Lung (tissue), 12 donors: Measurements from ENCODE around the gene FUT1. TPM values are rescaled to one million over a fixed set of nuclear protein-coding genes. Genes with fewer than 3 reads are reported as not detected.
A peak's percentile ranks its signal among the peaks of the same experiment; 100 is the strongest.

Source experiments
- ATAC-seq: fragments of 200-7000 bp; cut with Tn5 transposase; one replicate; pipeline ENCODE4 v1.9.1; 2020; ENCODE audit warnings: moderate number of reproducible peaks; ENCODE audit not compliant: insufficient read depth, low FRiP score
- DNase-seq, 3 donors: peaks; one replicate each; pipeline ENCODE4 v3.0.0-alpha.2; 2013 to 2017
- H3K27ac ChIP-seq, 2 donors: one replicate each; pipeline ENCODE4 v1.5.1; 2013; ENCODE audit warnings: mild to moderate bottlenecking in 2 of 2, moderate library complexity in 2 of 2, control low read depth in 1 of 2, inconsistent platforms in 1 of 2, low read depth in 1 of 2, low read length in 1 of 2
- H3K27me3 ChIP-seq, 3 donors: one replicate each; pipeline ENCODE4 v1.5.1; 2013; ENCODE audit warnings: low read length in 2 of 3; ENCODE audit not compliant: control insufficient read depth in 3 of 3, insufficient read depth in 3 of 3
- H3K36me3 ChIP-seq, 4 donors: one replicate each; pipeline ENCODE4 v1.5.1; 2013; ENCODE audit warnings: low read length in 4 of 4, mild to moderate bottlenecking in 1 of 4, moderate library complexity in 1 of 4; ENCODE audit not compliant: control insufficient read depth in 4 of 4, insufficient read depth in 4 of 4
- H3K4me1 ChIP-seq, 5 donors: one replicate each; pipeline ENCODE4 v1.5.1; 2013; ENCODE audit warnings: low read length in 5 of 5, mild to moderate bottlenecking in 2 of 5, moderate library complexity in 1 of 5; ENCODE audit not compliant: control insufficient read depth in 5 of 5, insufficient read depth in 5 of 5
- H3K4me3 ChIP-seq: one replicate; pipeline ENCODE4 v1.5.1; 2013; ENCODE audit warnings: mild to moderate bottlenecking, control low read depth, moderate library complexity
- H3K9ac ChIP-seq, 2 donors: one replicate each; pipeline ENCODE4 v1.5.1; 2013; ENCODE audit warnings: low read length in 2 of 2, control low read depth in 1 of 2; ENCODE audit not compliant: insufficient read depth in 1 of 2
- H3K9me3 ChIP-seq, 4 donors: one replicate each; pipeline ENCODE4 v1.5.1; 2013; ENCODE audit warnings: low read length in 3 of 4, mild to moderate bottlenecking in 1 of 4, moderate library complexity in 1 of 4; ENCODE audit not compliant: control insufficient read depth in 4 of 4, insufficient read depth in 3 of 4
- WGBS, 2 donors: extraction: QIAGEN DNeasy Blood & Tissue Kit; methylation state at CpG; one replicate each; pipeline ENCODE4 v1.1.7; 2013; 5-methylcytosine and 5-hydroxymethylcytosine counted together
- polyA plus RNA-seq, 2 donors: library from polyadenylated mRNA; stranded (reverse); fragments of 200-250 nt; gene quantifications; one replicate each; pipeline ENCODE4 v1.2.1, GENCODE V29; 2013
- total RNA-seq, 2 donors: library from RNA; depleted of rRNA in 1 of 2; stranded (reverse); fragments of >200 nt in 1 of 2; gene quantifications; one replicate each; pipeline ENCODE4 v1.2.1, GENCODE V29; 2014 to 2021
- TF ChIP-seq, protein P1 (sequence below): IDR thresholded peaks from 2 replicates; pipeline ENCODE4 v1.5.1; 2012; ENCODE audit warnings: mild to moderate bottlenecking; ENCODE audit errors: control extremely low read depth, extremely low read depth
- donor health status: control.
- donor health status: control.
- donor health status: Bipolar disorder and iron deficiency.
- donor health status: healthy.
- donor health status: DM: yes; HTN: yes; CAD: no.

Gene FUT1
- total and polyA plus RNA-seq, 4 donors, result 5.1 to 12.4 (median 7.1) TPM

DNA sequence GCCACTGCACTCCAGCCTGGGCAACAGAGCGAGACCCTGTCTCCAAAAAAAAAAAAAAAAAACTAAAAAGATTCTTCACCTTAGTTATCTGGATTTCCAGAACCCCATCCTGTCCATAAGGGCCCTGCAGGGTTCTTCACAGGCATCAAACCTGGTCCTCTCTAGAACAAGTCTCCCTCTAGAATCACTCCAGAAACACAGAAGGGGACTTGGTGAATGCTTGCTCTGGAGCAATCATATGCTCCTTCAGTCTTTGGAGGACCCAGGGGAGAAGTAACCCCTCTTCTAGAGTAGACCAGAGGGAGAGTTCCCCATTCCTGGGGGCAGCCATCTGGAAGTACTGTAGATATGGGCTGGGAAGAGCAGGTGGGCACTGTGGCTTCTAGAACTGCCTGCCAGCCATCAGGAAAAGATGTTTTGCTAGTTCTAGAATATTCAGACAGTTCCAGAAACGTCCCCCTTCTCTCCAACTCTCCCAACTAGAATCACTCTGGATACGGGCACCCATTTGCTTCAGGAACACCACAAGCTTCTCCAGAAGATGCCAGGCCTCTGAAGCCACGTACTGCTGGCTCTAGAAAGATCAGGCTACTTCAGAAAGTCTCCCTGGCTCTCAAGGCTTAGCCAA is 2.8 kb downstream of the FUT1 start:
- TF ChIP-seq, protein P1, sequence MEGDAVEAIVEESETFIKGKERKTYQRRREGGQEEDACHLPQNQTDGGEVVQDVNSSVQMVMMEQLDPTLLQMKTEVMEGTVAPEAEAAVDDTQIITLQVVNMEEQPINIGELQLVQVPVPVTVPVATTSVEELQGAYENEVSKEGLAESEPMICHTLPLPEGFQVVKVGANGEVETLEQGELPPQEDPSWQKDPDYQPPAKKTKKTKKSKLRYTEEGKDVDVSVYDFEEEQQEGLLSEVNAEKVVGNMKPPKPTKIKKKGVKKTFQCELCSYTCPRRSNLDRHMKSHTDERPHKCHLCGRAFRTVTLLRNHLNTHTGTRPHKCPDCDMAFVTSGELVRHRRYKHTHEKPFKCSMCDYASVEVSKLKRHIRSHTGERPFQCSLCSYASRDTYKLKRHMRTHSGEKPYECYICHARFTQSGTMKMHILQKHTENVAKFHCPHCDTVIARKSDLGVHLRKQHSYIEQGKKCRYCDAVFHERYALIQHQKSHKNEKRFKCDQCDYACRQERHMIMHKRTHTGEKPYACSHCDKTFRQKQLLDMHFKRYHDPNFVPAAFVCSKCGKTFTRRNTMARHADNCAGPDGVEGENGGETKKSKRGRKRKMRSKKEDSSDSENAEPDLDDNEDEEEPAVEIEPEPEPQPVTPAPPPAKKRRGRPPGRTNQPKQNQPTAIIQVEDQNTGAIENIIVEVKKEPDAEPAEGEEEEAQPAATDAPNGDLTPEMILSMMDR, result no peak
- Histone ChIP-seq H3K4me1 (peaks cover 0 to 23% (median 7%) of the 10 kb centered on the region in 5 donors), H3K27ac (no peak overlapping the region), H3K4me3 (no peak overlapping the region), H3K9ac (no peak overlapping the region), H3K27me3 (peaks cover 0 to 21% (median 13%) of the 10 kb centered on the region in 3 donors), H3K36me3 (peaks cover 0 to 10% (median 0%) of the 10 kb centered on the region in 4 donors), H3K9me3 (peaks cover 0 to 2% (median 0%) of the 10 kb centered on the region in 4 donors)
- ATAC-seq (no peak), DNase-seq (no peak)
- WGBS, 2 donors, result 71 to 79% methylated on average over 4 of the region's 4 CpGs

DNA sequence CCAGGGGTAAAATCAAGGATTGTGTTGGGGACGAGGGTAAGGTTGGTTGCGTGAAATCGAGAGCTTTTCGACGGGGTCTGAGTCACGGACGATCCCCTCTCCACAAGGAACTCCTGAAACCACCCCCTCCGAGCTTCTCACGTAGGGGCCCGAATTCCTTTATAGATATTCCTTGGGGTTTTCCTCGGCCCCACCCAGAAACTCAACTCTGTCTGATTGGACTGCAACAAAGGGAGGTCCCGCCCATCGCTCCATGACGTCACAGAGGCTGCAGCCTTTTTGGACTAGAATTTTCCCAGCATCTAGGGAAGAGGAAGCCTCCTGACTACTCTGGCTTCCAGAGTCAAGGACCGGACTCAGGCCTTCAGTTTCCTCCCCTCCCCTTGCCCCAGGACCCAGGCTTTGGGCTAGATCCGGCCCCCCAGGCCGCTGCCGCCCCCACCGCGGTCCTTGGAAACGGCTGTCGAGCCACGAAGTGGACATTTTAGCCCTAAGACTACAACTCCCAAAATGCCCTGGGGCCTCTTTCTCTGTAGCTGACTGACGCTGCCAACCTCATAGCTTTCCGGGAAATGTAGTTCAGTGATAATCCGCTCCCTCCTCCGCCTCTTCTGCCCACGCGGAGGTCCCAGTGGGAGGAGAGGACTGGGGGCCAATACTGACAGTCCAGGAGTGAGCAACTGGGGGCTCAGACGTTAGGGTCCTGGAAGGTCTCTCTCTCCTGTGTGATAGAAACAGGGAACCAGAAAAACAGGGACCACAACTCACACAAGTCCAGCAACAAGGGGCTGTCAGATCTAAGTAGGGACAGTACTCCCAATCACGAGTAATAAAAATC is 5.5 kb downstream of the FUT1 start, which contains the start of gene IZUMO1:
Gene IZUMO1 (minus strand): TSS at position 172 of the 838 bp plus-strand sequence. CDS start 1,050 bp downstream, outside the sequence.
- Histone ChIP-seq H3K27ac (peak within 1 kb of the TSS; percentile 65 to 67), H3K4me1 (peaks cover 0 to 10% (median 0%) of the 10 kb centered on the region in 5 donors), H3K4me3 (no peak within 1 kb of the TSS), H3K36me3 (peaks cover 0 to 10% (median 0%) of the 10 kb centered on the region in 4 donors), H3K27me3 (peaks cover 0 to 17% (median 6%) of the 10 kb centered on the region in 3 donors), H3K9ac (no peak within 1 kb of the TSS), H3K9me3 (peaks cover 0 to 2% (median 0%) of the 10 kb centered on the region in 4 donors)
- ATAC-seq (peak; percentile 81), DNase-seq (peak; percentile 81 to 88 (median 87))
- TF ChIP-seq, protein P1, result no peak
- 19 to 28% methylated on average over 31 of the region's 31 CpGs for WGBS, 2 donors

DNA sequence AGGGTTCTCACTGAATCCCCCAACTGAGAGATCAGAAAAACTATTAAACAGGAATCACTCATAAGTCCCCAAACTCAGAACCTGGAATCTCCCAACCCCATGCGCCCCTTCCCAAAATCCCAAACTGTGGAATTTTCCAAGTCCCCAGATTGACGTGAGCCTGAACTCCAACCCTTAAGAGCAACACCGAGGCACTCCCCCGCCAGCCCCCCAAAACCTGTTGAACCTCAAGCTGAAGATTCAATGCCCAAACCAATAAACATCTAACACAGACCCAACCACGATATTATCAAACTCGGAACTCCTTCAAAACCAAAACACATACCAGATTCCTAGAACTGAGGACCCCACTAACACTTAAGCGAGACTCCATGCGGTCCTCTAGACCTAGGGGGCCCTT is 6.3 kb downstream of the FUT1 start:
- ATAC-seq (no peak), DNase-seq (no peak)
- 77 to 78% methylated on average over 8 of the region's 8 CpGs for WGBS, 2 donors
- Histone ChIP-seq H3K4me3 (no peak overlapping the region), H3K4me1 (peaks cover 0 to 16% (median 4%) of the 10 kb centered on the region in 5 donors), H3K36me3 (peaks cover 0 to 10% (median 0%) of the 10 kb centered on the region in 4 donors), H3K9ac (no peak overlapping the region), H3K27me3 (peaks cover 0 to 15% (median 9%) of the 10 kb centered on the region in 3 donors), H3K9me3 (peaks cover 0 to 2% (median 0%) of the 10 kb centered on the region in 4 donors), H3K27ac (no peak overlapping the region)
- TF ChIP-seq, protein P1, result no peak
